ENCODE data around the gene XPR1.

The XPR1 gene

DNA sequence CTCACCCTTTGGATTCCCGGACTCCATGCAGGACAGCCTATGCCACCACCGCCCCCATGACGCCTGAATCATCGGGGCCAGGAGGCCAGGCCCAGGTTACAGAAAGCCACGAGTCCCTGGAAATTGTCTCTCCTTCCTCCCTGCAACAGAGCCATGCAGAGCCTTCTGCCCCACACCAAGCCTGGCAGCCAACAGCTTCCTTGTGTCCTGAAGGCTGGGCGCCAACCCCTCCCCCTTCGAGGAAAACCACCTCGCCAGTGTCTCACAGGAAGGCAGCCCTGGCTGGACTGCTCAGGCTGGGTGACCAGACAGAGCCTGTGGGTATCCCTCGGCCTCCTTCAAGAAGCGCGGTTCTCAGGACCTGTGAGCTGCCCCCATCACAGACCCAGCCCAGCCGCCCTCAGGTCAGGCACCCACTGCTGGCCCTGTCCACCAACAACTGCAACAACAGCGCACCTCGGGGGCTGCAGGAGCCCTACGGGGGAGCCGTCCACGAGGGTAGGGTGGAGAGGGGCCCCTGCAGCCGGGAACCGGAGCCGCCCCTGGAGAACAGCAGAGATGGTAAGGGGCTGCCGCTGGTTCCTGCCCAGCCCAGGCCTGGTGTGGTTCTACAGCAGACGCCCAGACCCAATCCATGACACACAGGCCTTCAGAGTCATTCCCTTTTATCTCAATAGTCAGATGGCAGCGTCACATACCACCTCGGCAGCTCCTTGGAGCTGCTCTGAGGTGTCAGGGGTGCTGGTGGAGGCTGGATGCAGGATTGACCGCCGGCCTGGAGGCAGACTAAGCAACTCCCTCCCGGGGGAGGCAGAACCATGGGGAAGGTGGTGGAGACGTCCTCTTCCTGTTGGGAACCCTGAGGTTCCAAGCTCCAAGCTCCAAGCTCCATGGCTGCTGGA, 304.5 kb downstream of the XPR1 start:
- no peak for DNase-seq

- DNase-seq = no peak
Observed at GRCh38 chr1:180937012-180937372, 305.2 kb downstream of the XPR1 start.

GRCh38 chr1:180937624-180938225, 305.9 kb downstream of the XPR1 start:
- no peak for DNase-seq

DNA sequence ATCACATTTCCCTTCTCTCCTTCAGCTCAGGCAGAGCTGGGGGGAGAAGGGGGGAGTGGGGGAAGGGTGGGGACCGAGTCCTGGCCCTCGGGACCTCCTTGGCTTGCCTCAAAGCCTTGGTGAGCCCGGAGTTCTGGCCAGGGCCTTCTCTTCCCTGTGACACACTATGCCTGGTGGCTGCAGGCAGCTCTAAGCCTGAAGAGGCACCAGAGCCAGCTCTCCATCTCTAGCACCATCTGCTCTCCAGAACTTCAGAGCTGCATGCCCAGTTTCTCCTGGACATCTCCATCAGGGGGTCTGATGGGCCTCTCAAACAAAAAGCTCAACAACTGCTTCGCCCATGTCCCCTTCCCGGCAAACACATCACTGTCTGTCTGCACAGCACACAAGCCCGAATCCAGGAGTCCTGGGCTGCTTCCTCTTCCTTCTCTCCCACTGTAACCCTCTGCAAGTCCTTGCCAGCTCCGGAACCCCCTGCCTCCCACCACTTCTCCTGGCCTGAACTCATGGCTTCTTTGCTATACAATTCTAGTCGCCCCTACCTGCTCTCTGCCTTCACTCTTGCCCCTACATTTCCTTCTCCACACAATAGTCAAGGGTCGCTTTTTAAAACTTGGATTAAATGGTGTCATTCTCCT, 307.4 kb downstream of the XPR1 start:
- no peak for DNase-seq

GRCh38 chr1:180939711-180940103, 307.9 kb downstream of the XPR1 start:
- DNase-seq = no peak

All from NCI-H1436 (cell line).